ENCODE results near the gene SAP30BP.

SAP30BP gene

DNA sequence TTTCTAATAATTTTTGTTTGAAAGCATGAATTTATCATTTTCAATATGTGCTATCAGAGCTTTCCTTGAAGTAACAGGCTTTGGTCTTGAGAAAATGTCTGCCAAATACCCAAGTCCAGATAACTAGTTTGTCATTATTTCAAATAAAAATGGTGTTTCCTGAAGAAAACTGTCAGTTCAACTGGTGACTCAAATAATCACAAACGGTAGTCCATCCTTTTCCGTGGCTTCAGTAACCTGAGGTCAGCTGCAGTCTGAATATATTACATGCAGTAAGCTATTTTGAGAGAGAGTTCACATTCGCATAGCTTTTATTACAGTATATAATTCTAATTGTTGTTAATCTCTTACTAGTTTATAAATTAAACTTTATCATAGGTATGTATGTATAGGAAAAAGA is 9.3 kb downstream of the SAP30BP start:
- H3K27ac ChIP-seq, result peak overlapping the region in 1 of 21 experiments; percentile 13
- no peak overlapping the region for H3K4me3 ChIP-seq

- Histone ChIP-seq H3K27ac (peak overlapping the region in 15 of 21 experiments; percentile 5 to 82 (median 58)), H3K4me3 (no peak overlapping the region)
These were observed 12.6 kb downstream of the SAP30BP start for GRCh38 chr17:75679706-75680211.

DNA sequence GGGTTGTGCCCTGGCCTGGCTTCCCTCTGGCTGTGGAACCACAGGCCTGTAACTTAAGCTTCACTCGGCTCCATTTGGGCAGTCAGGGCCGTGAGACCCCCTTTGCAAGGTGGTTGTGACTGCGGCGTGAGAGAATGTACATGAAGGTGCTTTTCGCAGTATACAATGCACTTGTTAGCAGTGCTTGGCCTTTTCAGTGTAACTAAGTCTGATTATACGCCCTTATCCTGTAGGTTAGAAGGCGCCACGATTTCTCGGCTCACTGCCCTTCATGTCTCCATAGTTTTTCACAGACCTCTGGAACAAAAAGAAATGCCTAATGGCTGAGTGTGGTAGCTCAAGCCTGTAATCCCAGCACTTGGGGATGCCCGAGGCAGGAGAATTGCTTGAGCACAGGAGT is 13.3 kb downstream of the SAP30BP start:
- Histone ChIP-seq H3K4me3 (no peak overlapping the region), H3K27ac (peak overlapping the region in 18 of 21 experiments; percentile 4 to 82 (median 50))

DNA sequence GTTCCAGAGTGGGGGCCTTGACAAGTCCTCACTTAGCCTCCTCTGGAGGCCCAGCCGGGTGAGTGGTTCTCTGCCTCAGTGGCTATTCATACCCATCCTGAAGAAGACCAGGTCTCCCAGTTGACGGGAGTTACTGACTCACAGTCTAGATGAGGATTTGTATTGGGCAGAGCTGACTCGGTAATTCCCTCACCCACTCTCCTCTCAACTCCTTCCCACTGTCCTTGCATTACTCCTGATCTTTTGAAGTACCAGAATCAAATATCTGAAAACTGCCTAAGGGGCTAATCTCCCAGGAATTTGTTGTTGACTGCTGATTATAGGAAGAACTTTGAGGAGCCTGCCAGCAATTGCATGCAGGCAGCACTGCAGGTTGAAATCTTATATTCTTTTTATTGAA is 14.2 kb downstream of the SAP30BP start:
- no peak overlapping the region for H3K4me3 ChIP-seq
- peak overlapping the region in 15 of 21 experiments; percentile 4 to 82 (median 58) for H3K27ac ChIP-seq

DNA sequence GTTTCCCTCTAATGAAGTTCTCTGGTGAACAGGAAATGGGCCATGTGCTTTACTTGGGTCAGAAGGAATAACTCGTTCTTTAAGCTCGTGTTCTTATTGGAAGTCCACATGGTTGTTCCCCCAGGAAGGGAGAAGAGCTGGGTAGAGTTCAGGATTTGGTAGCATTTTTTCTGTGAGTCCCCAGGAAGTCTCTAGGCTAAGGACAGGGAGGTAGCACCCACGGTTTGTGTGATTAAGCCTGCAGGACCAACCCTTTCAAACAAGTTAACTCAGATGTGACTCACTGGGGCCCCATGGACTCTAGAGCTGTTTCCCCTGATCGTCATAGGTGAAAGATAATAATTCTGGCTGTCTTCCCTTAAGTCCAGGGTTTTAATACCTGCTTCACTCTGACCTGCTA is 16.4 kb downstream of the SAP30BP start:
- Histone ChIP-seq H3K4me3 (no peak overlapping the region), H3K27ac (peak overlapping the region in 17 of 21 experiments; percentile 4 to 91 (median 84))

GRCh38 chr17:75684249-75684648 is 17.1 kb downstream of the SAP30BP start:
- no peak overlapping the region for H3K4me3 ChIP-seq
- peak overlapping the region in 20 of 21 experiments; percentile 40 to 91 (median 82) for H3K27ac ChIP-seq

DNA sequence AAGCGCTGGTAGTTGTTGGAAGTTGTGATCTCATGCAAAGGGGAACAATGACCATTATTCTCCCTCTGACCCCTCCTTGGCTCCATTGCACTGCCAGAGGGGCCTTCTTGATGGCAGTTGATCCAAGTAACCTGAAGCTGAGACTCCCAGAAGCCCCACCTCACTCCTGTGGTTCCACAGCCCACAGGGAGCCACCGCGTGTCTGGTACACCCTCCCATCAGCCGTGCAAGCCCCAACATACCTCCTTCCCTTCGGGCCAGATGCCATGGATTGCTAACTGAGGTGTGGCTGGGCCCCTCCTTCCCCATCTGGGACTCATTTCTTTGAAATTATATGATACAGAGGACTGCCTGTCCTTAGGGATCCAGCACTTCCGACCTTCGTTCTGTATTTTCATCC is 17.8 kb downstream of the SAP30BP start:
- H3K4me3 ChIP-seq, result no peak overlapping the region
- H3K27ac ChIP-seq, result peak overlapping the region; percentile 40 to 91 (median 81)

GRCh38 chr17:75685499-75685898 is 18.4 kb downstream of the SAP30BP start:
- Histone ChIP-seq H3K27ac (peak overlapping the region in 20 of 21 experiments; percentile 45 to 91 (median 82)), H3K4me3 (no peak overlapping the region)

GRCh38 chr17:75688209-75688825 is 21.2 kb downstream of the SAP30BP start:
- Histone ChIP-seq H3K4me3 (no peak overlapping the region), H3K27ac (peak overlapping the region in 20 of 21 experiments; percentile 57 to 91 (median 85))

GRCh38 chr17:75689441-75689873 is 22.3 kb downstream of the SAP30BP start:
- Histone ChIP-seq H3K4me3 (no peak overlapping the region), H3K27ac (peak overlapping the region in 20 of 21 experiments; percentile 57 to 91 (median 85))

GRCh38 chr17:75691371-75691791 is 24.2 kb downstream of the SAP30BP start:
- Histone ChIP-seq H3K27ac (peak overlapping the region in 17 of 21 experiments; percentile 16 to 91 (median 83)), H3K4me3 (no peak overlapping the region)

GRCh38 chr17:75691801-75692626 is 24.9 kb downstream of the SAP30BP start:
- Histone ChIP-seq H3K27ac (peak overlapping the region in 16 of 21 experiments; percentile 16 to 91 (median 86)), H3K4me3 (no peak overlapping the region)

DNA sequence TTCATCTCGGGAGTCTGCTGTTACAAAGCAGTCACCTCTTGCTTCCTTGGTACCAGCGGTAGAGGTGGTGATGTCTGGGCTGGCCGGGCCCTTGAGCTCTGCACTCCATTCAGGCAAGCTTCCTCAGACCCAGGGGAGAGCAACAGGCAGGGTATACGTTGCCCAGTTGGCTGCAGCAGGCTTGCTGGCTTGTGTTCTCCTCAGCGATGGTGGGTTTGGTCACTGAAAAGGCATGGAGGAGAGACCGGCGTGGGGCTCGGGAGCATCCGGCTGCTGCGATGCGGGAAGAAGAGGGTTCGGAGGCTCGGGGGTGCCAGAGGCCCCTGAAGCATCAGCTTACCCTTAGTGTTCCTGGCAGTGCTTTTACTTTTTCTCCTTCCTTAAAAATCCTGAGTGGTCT is 25.8 kb downstream of the SAP30BP start:
- Histone ChIP-seq H3K27ac (peak overlapping the region in 20 of 21 experiments; percentile 32 to 91 (median 82)), H3K4me3 (no peak overlapping the region)

DNA sequence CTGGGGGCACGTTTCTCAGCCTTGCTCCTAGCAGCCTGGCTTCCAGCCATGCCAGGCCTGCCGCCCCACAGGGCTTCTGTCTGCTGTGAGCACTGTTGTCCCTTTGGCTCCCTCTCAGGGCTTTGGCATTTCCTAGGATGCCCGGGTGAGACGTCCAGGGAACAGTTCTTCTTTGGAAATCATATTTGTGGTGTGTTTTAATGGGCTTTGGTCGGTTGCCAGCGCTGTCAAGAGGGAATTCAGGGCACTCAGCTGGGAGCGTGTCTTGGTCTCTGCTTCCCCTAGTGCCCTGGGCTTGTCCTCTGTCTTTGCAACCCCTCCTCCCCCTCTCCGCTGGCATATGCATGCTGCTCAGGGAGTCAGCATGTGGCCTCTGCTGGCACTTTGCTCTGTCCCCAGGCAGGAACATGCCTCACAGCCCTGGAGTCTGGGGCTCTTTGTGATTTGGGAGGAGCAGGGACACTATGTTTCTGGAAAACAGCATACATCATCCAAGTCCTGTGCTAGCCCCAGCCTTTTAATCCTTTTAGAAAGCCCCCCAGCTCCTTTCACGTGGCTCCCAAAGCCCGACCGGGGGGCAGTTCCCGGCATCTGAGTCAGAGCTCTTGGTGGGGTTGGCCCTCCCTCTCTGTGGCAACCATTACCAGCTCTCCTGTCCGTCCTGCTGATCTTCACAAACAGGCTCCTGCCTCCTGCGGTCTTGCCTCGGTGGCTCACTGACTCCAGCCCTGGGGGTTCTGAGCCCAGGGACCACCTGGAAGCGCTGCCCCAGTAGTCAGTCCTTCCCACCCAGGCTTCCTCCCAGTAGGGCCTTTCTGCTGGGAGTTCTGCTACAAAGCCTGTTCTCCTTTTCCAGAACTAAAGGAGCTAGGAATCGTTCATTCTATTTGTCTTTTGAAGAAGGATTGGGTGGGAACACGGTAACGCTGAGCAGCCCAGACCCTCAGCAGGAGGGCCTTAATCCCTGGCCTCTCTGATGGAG is 26.7 kb downstream of the SAP30BP start:
- Histone ChIP-seq H3K27ac (peak overlapping the region; percentile 32 to 91 (median 81)), H3K4me3 (no peak overlapping the region)

- peak overlapping the region; percentile 32 to 91 (median 81) for H3K27ac ChIP-seq
These were observed 27.4 kb downstream of the SAP30BP start for GRCh38 chr17:75694536-75694935.

DNA sequence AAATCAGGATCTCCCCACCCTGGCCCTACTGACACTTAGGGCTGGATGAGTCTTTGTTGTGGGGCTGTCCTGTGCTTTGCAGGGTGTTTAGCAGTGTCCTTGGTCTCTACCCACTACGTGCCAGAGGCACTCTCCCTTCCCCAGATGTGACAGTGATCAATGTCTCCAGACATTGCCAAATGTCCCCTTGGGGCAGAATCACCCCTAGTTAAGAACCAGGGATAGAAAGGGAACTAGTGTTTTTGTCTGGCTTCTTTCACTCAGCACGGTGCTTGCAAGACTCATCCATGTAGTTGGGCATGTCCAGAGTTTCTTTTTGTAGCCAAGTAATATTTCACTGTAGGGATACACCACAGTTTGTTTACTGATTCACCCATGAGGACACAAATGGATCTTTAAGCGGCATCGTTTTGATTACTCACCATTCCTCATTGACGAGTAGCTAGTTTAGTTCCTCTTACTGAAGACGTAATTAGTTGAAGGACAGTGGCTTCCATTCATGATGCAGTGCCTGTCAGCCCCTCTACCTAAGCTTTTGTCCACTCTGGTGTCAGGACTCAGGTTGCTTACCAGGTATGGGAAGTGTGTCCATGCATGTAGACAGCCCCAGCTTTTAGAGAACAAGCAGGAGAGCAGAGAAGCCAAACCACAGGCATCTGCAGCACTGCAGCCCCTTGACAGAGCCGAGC is 28.1 kb downstream of the SAP30BP start:
- no peak overlapping the region for H3K4me3 ChIP-seq
- peak overlapping the region in 20 of 21 experiments; percentile 26 to 91 (median 82) for H3K27ac ChIP-seq

More at GRCh38 chr17:75694536-75694935, 27.4 kb downstream of the SAP30BP start:
- no peak overlapping the region for H3K4me3 ChIP-seq

DNA sequence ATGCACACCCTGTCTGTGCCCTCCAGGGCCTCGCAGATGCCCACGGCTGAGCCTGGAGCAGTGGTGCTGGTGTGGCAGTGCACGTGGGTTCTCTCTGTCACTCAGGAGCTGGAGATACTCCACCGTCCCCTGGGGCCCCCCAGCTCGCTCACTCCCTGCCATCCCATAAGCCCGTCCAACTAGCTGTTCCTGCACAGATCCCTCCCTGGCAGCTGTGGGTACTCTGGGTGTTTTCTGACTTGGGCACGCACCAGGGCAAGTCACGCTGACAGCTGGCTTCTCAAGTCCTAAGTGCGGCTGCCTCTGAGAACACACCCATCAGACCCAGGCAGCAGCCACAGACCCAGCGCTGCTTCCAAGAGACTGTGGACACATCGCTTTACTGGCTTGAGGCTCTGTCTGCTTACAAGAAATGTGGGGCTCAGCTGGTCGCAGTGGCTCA is 28.7 kb downstream of the SAP30BP start:
- no peak overlapping the region for H3K4me3 ChIP-seq
- H3K27ac ChIP-seq, result peak overlapping the region in 20 of 21 experiments; percentile 2 to 91 (median 82)

- Histone ChIP-seq H3K4me3 (no peak overlapping the region), H3K27ac (peak overlapping the region in 20 of 21 experiments; percentile 39 to 91 (median 82))
These were observed 30.6 kb downstream of the SAP30BP start for GRCh38 chr17:75697651-75698291.
